GM18526 (cell line): ENCODE results near the gene CDH22.

Experiments used
- POLR2A ChIP-seq: IDR thresholded peaks from 3 replicates; pipeline ENCODE4 v1.6.1; 2011; ENCODE audit not compliant: insufficient read length; ENCODE audit errors: extremely low read depth

The CDH22 gene

DNA sequence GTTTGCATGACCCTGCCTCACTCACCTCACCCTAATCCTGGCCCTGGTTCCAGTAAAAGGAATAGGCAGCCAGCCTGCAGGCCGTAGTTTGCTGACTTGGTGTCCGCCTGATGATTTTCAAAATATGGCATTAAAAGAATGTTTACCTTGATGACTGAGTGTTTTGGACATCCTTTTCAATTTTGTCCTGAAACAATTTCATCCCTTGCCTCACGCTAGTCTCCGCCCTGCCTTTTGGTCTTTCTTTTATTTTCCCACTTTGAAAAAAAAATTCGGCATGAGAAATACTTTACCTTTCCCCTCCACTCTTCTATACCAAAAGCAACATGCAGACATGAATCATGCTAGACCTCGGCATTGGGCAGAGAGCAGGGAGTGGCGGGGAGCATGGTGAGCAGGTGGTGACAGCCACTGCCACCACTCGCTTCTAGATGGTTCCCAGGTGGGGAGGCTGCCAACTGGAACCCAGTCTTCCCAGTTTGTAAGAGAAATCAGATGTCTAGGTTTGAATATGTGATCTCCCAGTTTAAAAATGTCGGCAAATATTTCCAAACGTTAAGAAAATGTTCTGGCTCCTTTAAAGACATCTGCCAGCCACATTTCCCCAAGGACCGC is 180.8 kb downstream of the CDH22 start:
- TF ChIP-seq POLR2A, result no peak

DNA sequence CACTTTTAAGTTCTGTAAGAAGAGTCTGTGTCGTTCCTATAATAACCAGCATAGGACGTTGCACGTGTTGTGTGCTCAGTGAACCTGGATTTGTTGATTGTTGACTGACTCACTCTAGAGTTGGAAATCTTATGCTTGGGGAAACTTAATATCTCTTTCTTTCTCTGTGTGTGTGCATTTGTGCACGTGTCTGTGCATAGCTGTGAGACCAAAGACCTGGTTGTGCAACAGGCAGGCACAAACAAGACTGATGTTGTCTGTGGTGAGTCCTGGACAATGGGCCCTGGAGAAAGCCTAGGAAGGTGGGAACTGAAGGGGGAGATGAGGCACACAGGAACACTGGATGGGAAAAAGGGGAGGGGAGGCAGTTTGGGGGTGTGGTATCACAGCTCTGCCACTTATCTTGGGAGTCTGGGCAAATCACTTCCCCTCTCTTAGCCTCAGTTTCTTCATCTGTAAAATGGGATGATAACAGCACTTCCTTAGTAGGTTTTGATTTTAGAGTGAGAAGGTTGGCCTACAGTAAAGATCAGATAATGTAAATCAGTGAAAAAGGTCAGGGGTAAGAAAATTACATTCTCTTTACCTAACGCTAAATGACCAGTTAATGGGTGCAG is 181.8 kb downstream of the CDH22 start:
- TF ChIP-seq POLR2A, result no peak
